GM20431 (cell line): ENCODE results near the gene CHMP2A.
"Not testable (repeated sequence)": the region's sequence is repeated elsewhere in the genome, so short reads cannot be mapped to it uniquely, and the experiment has no call there.

Experiments used
- in situ Hi-C: fragments of 300-500 bp; cut with MseI, MboI; formaldehyde crosslinking; loops from one replicate; pipeline ENCODE4 v1.15.0; 2020; ENCODE audit warnings: low sequenced_read_pairs; ENCODE audit not compliant: unreplicated experiment

CHMP2A gene

DNA sequence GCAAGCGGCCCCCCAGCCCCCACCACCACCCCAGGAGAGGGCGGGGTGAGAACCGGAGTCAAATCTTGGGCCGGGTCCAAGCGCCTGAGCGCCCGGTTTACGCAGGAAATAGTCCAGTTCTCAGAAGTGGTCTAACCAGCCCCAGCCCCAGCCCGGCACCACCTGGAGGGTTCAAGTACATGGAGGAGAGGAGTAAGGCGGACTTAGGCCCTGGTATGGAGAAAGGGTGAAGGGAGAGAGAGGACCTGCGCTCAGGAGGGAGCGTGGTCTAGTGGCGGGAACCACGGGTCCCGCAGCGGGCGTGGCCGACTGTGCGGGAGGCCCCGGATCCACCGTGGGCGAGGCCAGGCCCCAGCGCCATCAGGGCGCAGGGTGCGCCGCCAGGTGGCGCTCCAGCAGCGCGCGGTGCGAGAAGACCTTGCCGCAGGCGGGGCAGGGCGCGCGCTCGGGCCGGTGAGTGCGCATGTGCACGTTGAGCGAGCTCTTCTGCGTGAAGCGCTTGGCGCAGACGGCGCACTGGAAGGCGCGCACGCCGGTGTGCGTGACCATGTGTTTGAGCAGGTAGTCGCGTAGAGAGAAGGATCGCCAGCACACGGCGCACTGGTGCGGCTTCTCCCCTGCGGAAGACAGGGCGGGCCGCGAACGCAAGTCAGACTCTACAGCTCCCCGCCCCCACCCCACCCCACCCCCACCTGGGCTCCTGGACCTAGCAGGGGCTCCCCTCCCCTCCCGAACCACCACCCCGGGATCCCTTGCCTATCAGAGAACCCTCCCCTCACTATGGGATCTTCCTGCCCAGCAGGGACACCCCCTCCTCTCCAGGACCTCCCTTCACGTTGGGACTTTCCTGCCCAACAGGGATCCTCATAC lies 41.0 kb downstream of the CHMP2A start:
- in situ Hi-C loops: no loop called here

DNA sequence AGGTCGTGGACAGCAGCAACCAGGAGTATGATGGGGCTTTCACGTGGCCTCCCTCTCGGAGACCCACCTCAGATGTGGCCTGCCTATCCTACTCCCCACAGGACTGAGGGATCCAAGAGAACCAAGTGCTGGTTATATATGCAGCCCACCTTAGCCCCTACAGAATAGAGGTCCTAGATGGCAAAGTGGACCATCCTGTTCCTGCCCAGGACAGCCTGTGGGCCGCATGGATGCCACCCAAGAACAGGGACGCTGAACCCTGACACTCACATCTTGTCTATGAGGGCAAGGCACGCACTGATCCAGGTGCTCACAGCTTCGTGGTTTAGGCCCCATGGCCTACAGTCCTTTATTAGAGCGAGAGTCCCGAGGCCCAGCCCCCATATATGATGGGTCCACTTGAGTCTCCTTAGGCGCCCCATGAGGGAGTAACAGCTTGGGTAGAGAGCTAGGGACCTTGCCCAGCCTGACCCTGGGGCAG lies 41.7 kb downstream of the CHMP2A start:
- in situ Hi-C loops: no loop called here

DNA sequence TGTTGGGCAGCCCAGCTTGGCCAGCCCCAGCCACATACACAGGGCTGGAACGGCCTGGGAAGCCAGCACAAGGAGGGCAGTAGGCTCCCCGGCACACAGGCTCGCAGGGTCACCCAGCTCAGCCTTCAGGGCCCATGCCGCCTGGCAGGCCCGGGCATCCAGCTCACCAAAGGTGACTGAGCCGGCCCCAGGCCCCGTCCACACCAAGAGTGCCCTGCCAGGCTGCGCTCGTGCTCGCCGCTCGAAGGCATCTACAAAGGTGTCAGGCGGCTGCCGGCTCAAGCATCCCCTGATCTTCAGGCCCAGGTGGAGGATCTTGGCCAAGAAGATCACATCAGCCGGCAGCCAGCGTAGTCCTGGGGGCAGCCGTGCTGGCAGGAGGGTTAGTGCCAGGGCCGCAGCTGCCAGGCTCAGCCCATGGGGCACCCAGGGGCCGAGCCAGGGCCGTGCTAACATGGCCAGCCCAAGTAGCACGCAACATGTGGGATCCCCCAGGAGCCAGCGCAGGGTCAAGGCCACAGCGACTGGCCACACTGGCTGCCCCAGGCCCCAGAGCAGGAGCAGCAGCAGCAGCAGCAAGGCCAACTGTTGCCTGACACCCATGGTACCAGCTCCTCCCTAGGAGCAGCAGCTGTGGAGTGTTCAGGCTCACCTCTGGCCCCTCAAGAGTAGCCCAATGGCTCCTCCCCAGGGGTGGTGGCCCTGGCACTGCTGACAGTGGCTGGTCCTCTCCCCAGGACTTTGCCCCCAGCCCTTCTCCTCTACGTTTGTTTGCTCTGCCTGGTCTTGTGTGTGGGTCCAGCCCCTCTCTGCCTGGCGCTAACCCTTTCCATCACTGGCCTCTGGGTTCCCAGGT lies 43.3 kb downstream of the CHMP2A start, which contains the start of gene SLC27A5:
Gene SLC27A5, minus strand, starts transcription at position 640 of the 856 bp plus-strand sequence. Its CDS starts 37 bp downstream, at position 603.
- in situ Hi-C loops: no loop called here

DNA sequence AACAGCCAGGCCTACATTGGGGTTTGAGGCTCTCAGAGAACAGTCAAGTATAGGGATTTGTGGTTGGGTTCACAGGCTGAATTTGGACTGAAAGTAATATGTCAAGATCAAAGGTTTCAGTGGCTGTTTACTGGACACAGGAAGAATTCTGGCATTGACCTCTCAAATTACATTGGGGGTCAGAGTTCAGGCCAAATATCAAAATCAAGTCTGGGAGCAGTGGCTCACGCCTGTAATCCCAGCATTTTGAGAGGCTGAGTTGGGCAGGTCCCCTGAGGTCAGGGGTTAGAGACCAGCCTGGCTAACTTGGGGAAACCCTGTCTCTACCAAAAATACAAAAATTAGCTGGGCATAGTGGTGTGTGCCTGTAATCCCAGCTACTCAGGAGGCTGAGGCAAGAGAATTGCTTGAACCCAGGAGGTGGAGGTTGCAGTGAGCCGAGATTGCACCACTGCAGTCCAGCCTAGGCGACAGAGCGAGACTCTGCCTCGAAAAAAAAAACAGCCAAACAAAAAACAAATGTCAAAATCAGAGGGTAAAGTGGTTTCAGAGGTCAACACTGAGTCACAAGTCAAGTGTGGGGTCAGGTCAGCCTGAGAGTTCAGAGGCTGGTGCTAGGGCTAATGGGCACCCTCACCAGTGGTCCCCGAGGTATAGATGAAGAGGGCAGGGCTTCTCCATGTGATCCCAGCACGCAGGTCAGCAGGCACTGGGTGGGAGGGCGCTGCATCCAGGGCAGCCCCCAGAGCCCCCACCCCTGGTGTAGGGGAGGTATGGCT lies 44.6 kb downstream of the CHMP2A start:
- in situ Hi-C loops: no loop called here

DNA sequence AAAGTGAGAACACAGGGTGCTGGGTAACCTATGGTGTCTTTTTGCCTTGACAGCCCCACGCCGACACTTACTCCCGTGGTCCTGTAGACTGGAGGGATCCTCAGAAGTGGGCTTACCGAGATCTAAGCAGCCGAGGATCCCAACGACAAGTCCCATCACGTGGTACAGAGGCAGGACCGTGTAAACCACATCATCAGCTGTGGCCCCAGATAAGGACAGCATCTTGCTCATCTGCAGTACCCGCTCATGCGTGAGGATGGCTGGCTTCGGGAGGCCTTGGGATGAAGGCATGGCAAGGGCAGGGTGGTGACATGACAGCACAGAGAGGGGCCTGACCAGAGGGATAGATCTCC lies 45.2 kb downstream of the CHMP2A start:
- in situ Hi-C loops: no loop called here

DNA sequence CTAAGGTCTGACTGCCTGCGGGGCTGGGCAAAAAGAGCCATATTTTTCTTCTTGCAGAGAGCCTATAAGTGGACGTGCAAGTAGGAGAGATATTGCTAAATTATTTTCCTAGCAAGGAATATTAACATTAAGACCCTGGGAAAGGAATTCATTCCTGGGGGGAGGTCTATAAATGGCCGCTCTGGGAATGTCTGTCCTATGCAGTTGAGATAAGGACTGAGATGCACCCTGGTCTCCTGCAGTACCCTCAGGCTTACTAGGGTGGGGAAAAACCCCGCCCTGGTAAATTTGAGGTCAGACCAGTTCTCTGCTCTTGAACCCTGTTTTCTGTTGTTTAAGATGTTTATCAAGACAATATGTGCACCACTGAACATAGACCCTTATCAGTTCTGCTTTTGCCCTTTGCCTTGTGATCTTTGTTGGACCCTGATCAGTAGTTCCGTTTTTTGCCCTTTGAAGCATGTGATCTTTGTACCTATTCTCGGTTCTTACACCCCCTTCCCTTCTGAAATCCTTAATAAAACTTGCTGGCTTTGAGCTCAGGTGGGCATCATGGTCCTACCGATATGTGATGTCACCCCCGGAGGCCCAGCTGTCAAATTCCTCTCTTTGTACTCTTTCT lies 47.2 kb downstream of the CHMP2A start:
- in situ Hi-C loops: not testable (repeated sequence)
